Mammary epithelial cell (primary cell): ENCODE measurements around the gene LRFN5.

Source experiments
- CTCF ChIP-seq, 2 donors: IDR thresholded peaks in 1 of 2; conservative IDR thresholded peaks in 1 of 2; 2 replicates each; pipeline ENCODE4 v1.5.1; 2011 to 2012; ENCODE audit warnings: inconsistent platforms in 2 of 2, low read length in 2 of 2, mild to moderate bottlenecking in 2 of 2, control low read depth in 1 of 2, low read depth in 1 of 2; ENCODE audit not compliant: insufficient read depth in 1 of 2; ENCODE audit errors: extremely low read depth in 1 of 2
- EZH2 ChIP-seq: IDR thresholded peaks from 2 replicates; pipeline ENCODE4 v1.6.1; 2012; ENCODE audit warnings: low read length, inconsistent platforms, borderline replicate concordance

- TF ChIP-seq CTCF (conservative IDR thresholded peaks at IDR 0.05 in 1 of 2, IDR thresholded peaks at IDR 0.05 in 1 of 2; ENCODE audit: extremely low read depth in 1 of 2, insufficient read depth in 1 of 2, low read depth in 1 of 2, low read length in 2 of 2) (no peak), EZH2 (no peak)
Observed at GRCh38 chr14:41606532-41607303, at the start of gene LRFN5.
